GM23248 (cell line): Measurements from ENCODE around the gene GALNT2.

ENCODE experiments used
- EZH2 ChIP-seq: fragments of 200-600 bp; sonication (generic); IDR thresholded peaks from 2 replicates; pipeline ENCODE4 v1.6.1; 2018; ENCODE audit warnings: antibody characterized with exemption, mild to moderate bottlenecking; ENCODE audit not compliant: insufficient read depth, poor library complexity, severe bottlenecking
- EZH2phosphoT487 ChIP-seq: fragments of 200-600 bp; sonication (generic); IDR thresholded peaks from 2 replicates; pipeline ENCODE4 v1.6.1; 2018; ENCODE audit warnings: antibody characterized with exemption, moderate library complexity, mild to moderate bottlenecking, low read depth; ENCODE audit not compliant: insufficient read depth

- TF ChIP-seq EZH2phosphoT487 (no peak), EZH2 (no peak)
These were observed 2.8 kb upstream of the GALNT2 start for GRCh38 chr1:230064283-230064682.
